Skeletal muscle satellite cell (primary cell): ENCODE measurements around the gene AUTS2.

Experiments
- H3K27me3 ChIP-seq: 2 replicates; pipeline ENCODE4 v1.7.0; 2013; ENCODE audit warnings: low read length; ENCODE audit not compliant: control insufficient read depth, insufficient read depth
- H3K36me3 ChIP-seq: 2 replicates; pipeline ENCODE4 v1.7.0; 2013; ENCODE audit warnings: mild to moderate bottlenecking, control low read depth, low read length; ENCODE audit not compliant: insufficient read depth
- H3K4me1 ChIP-seq: 2 replicates; pipeline ENCODE4 v1.7.0; 2013; ENCODE audit warnings: low read length; ENCODE audit not compliant: control insufficient read depth, insufficient read depth
- H3K4me2 ChIP-seq: 2 replicates; pipeline ENCODE4 v1.7.0; 2013; ENCODE audit warnings: mild to moderate bottlenecking, low read length
- H3K4me3 ChIP-seq: 2 replicates; pipeline ENCODE4 v1.7.0; 2013; ENCODE audit warnings: low read length
- H3K9ac ChIP-seq: 2 replicates; pipeline ENCODE4 v1.7.0; 2013; ENCODE audit warnings: mild to moderate bottlenecking, low read depth, low read length, moderate library complexity
- H3K9me3 ChIP-seq: replicated peaks from 2 replicates; pipeline ENCODE4 v1.7.0; 2013; ENCODE audit warnings: mild to moderate bottlenecking, control low read depth, low read length

Gene AUTS2

GRCh38 chr7:70632400-70632799, 1034.1 kb downstream of the AUTS2 start:
- no peaks in the 10 kb centered on the region for H3K36me3 ChIP-seq
- no peak overlapping the region for H3K4me2 ChIP-seq
- no peaks in the 10 kb centered on the region for H3K27me3 ChIP-seq
- no peaks in the 10 kb centered on the region for H3K9me3 ChIP-seq
- no peak overlapping the region for H3K4me3 ChIP-seq
- H3K4me1 ChIP-seq = peaks cover 4% of the 10 kb centered on the region
- no peak overlapping the region for H3K9ac ChIP-seq

- Histone ChIP-seq H3K9me3 (no peaks in the 10 kb centered on the region), H3K4me2 (no peak overlapping the region)
Measured at GRCh38 chr7:70634071-70634470, 1035.8 kb downstream of the AUTS2 start.

DNA sequence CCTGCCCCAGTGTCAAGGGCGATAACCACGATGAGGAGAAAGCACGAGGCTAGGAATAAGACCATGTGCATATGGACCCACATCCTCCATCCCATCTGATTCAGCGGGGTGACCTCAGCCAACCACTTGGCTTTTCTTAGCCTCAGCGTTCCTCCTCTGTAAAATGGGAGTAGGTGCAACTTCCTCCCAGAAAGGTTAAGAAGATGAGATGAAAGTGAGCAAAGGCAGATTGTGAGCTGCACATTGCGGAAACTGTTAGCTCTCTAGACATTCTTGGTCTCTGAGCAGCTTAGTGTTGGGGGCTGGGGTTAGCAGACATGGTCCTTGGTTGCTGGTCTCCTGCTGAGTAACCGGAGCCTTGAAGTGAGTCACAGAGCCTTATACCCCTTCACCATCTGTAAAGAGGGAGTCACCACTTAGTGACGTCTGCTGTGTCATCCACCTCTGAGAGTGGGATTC, 1036.4 kb downstream of the AUTS2 start:
- no peak overlapping the region for H3K4me2 ChIP-seq
- H3K36me3 ChIP-seq = no peaks in the 10 kb centered on the region
- H3K27me3 ChIP-seq = no peaks in the 10 kb centered on the region
- H3K9ac ChIP-seq = no peak overlapping the region
- no peaks in the 10 kb centered on the region for H3K9me3 ChIP-seq
- H3K4me1 ChIP-seq = peaks cover 4% of the 10 kb centered on the region
- no peak overlapping the region for H3K4me3 ChIP-seq

More at GRCh38 chr7:70634071-70634470, 1035.8 kb downstream of the AUTS2 start:
- H3K27me3 ChIP-seq = no peaks in the 10 kb centered on the region
- no peak overlapping the region for H3K4me3 ChIP-seq
- no peaks in the 10 kb centered on the region for H3K36me3 ChIP-seq
- peaks cover 4% of the 10 kb centered on the region for H3K4me1 ChIP-seq
- H3K9ac ChIP-seq = no peak overlapping the region

GRCh38 chr7:70635633-70636032, 1037.4 kb downstream of the AUTS2 start:
- Histone ChIP-seq H3K9me3 (no peaks in the 10 kb centered on the region), H3K4me1 (peaks cover 8% of the 10 kb centered on the region), H3K36me3 (no peaks in the 10 kb centered on the region), H3K4me3 (no peak overlapping the region), H3K27me3 (no peaks in the 10 kb centered on the region), H3K9ac (no peak overlapping the region), H3K4me2 (no peak overlapping the region)

DNA sequence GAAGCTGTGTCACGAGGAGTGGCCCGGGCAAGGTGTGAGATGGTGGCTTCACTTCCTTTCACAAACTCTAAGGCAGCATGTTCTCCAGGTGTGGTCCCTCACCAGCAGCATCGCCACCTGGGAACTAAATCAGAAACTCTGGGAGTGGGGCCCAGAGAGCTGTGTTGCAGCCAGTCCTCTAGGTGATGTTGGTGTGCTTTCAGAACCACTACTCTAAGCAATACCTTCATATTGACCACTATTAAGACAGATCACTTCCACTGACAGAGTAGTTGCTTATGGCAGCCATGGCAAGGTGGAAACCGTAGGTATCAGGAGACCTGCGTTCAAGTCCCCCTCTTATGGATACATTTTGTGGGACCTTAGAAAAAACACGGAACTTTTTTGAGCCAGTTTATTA, 1037.9 kb downstream of the AUTS2 start:
- no peak overlapping the region for H3K4me2 ChIP-seq
- H3K4me1 ChIP-seq = peaks cover 8% of the 10 kb centered on the region
- H3K36me3 ChIP-seq = no peaks in the 10 kb centered on the region
- no peak overlapping the region for H3K4me3 ChIP-seq
- H3K27me3 ChIP-seq = no peaks in the 10 kb centered on the region
- no peaks in the 10 kb centered on the region for H3K9me3 ChIP-seq
- no peak overlapping the region for H3K9ac ChIP-seq

GRCh38 chr7:70637726-70638125, 1039.5 kb downstream of the AUTS2 start:
- Histone ChIP-seq H3K36me3 (no peaks in the 10 kb centered on the region), H3K4me3 (no peak overlapping the region), H3K4me2 (no peak overlapping the region), H3K9ac (no peak overlapping the region), H3K27me3 (no peaks in the 10 kb centered on the region), H3K4me1 (peaks cover 8% of the 10 kb centered on the region), H3K9me3 (no peaks in the 10 kb centered on the region)

DNA sequence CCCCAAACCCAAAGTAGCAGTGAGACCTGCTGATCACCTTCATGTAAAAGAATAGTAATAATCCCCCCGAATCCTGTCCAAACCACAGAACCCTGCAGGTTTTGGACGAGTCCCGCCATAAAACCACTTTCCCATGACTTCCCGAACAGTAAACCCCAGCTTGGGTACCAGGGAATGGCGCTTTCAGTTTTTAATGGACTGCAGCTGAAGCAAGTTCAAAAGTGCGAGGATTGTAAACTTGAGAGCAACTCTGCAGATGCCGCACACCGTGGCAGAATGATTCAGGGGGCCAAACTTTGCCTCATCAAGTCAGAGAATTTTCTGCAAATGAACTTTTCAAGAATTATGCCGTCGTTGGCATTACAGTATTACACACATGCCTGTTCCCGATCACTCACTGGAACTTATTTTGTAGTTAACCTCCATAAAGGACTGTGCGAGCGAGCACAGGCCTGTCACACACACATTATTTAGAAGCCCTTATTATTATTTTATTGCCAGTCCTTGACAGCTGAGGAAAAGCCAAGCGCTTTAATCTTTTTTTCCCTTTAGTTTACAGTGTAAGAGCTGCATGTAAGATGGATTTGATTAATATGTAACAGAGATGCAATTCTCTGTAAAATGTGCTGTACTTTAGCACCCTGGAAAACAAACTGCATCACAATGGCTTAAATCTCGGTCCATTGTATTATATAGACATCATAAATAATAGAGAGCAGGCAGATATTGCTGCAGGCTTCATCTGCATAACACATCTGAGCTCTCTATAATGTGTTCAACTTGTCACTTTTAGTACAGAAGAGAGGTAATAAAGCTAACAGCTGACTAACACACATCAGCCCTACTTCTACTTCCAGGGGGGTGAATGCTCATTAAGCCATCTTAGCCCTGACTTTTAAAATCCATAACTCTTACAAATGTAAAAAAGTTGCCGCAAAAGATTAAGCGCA, 1040.2 kb downstream of the AUTS2 start:
- H3K27me3 ChIP-seq = no peaks in the 10 kb centered on the region
- H3K4me2 ChIP-seq = no peak overlapping the region
- no peaks in the 10 kb centered on the region for H3K36me3 ChIP-seq
- no peaks in the 10 kb centered on the region for H3K9me3 ChIP-seq
- H3K4me1 ChIP-seq = peaks cover 8% of the 10 kb centered on the region
- no peak overlapping the region for H3K9ac ChIP-seq
- no peak overlapping the region for H3K4me3 ChIP-seq

DNA sequence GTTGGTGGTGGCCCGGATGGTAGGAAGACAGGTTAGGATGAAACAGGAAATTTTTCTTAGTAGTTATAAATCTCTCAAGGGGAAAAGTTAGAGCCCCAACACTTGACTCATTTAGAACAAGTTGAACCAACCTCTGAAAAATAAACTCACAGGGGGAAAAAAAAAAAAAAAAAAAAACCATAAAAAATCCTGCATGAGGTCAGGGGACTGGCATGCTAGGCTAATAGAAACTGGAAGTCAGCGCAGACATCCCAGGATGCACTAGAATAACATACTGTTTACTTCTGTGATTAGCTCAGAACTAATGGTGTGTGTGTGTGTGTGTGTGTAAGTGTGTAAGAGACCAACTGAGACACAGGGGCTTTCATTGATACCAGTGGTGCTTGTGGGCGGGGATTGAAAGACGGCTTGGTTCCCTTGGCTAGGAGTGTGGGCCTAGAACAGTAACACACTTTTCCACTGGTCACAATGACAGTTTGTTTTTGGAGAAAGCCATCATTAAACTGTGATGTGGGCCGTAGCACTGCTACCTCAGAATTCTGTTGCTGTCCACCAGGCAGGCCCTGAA, 1042.1 kb downstream of the AUTS2 start:
- H3K9ac ChIP-seq = no peak overlapping the region

GRCh38 chr7:70641882-70642281, 1043.6 kb downstream of the AUTS2 start:
- Histone ChIP-seq H3K4me1 (peaks cover 3% of the 10 kb centered on the region), H3K9me3 (no peaks in the 10 kb centered on the region), H3K36me3 (no peaks in the 10 kb centered on the region), H3K9ac (no peak overlapping the region), H3K4me3 (no peak overlapping the region), H3K27me3 (peaks cover 7% of the 10 kb centered on the region), H3K4me2 (no peak overlapping the region)

More for the DNA sequence above, 1042.1 kb downstream of the AUTS2 start:
- Histone ChIP-seq H3K4me2 (no peak overlapping the region), H3K4me1 (peaks cover 3% of the 10 kb centered on the region), H3K4me3 (no peak overlapping the region), H3K9me3 (no peaks in the 10 kb centered on the region), H3K36me3 (no peaks in the 10 kb centered on the region), H3K27me3 (no peaks in the 10 kb centered on the region)

- Histone ChIP-seq H3K4me1 (no peaks in the 10 kb centered on the region), H3K27me3 (peaks cover 7% of the 10 kb centered on the region), H3K4me3 (no peak overlapping the region), H3K9me3 (no peaks in the 10 kb centered on the region), H3K4me2 (no peak overlapping the region), H3K36me3 (no peaks in the 10 kb centered on the region), H3K9ac (no peak overlapping the region)
Measured at GRCh38 chr7:70645279-70645678, 1047.0 kb downstream of the AUTS2 start.

DNA sequence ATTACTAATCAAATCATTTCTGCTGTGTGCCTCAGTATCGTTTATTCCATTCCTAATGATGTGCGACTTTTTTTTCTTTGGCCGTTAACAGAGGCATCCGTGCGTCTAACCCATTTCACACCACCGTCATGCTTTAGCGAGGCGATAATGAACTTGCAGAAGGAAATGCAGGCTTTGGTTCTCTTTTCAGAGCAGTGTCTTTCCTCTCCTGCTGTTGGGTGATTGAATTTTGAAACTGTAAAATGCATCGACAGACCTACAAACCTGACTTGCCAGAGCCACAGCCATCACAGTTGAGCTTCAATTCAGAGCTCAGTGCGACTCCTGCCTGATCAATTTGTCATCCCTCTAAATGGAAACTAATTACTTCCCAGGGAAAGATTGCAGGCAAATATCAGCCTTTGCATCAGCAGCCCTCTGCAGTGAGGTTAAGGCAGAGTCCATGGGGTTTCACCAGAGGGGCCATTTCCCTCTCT, 1047.6 kb downstream of the AUTS2 start:
- Histone ChIP-seq H3K4me1 (no peaks in the 10 kb centered on the region), H3K27me3 (peaks cover 7% of the 10 kb centered on the region), H3K9me3 (no peaks in the 10 kb centered on the region), H3K4me3 (no peak overlapping the region), H3K36me3 (no peaks in the 10 kb centered on the region), H3K4me2 (no peak overlapping the region), H3K9ac (no peak overlapping the region)
